Lower leg skin (tissue), 4 donors: Measurements from ENCODE around the gene TMTC1. TPM values are rescaled to one million over a fixed set of nuclear protein-coding genes. Genes with fewer than 3 reads are reported as not detected.
"Not testable (repeated sequence)": the region's sequence is repeated elsewhere in the genome, so short reads cannot be mapped to it uniquely, and the experiment has no call there.

ENCODE experiments used
- DNase-seq, 2 donors: peaks; one replicate each; pipeline ENCODE4 v3.0.0-alpha.2; 2019; ENCODE audit warnings: low spot score in 2 of 2
- H3K4me3 ChIP-seq: fragments of 200-600 bp; sonication (generic); 2 replicates; pipeline ENCODE4 v1.5.1; 2017; ENCODE audit warnings: mild to moderate bottlenecking, low read depth; ENCODE audit not compliant: poor library complexity, severe bottlenecking
- POLR2A ChIP-seq, 2 donors: fragments of 450-650 bp; IDR thresholded peaks; one replicate each; pipeline ENCODE4 v1.6.1; 2016 to 2017; ENCODE audit warnings: antibody characterized with exemption in 2 of 2, mild to moderate bottlenecking in 1 of 2, moderate library complexity in 1 of 2
- WGBS, 2 donors: methylation state at CpG; one replicate each; pipeline ENCODE4 v1.1.5; 2018; 5-methylcytosine and 5-hydroxymethylcytosine counted together
- intact Hi-C: fragments of 100-400 bp; cut with DNase I; formaldehyde crosslinking; loops from one replicate; pipeline ENCODE4 v1.15.0; 2023; ENCODE audit warnings: low total_unique reads
- total RNA-seq, 4 donors: library from RNA; depleted of rRNA; stranded (reverse); fragments of >200 nt; gene quantifications; one replicate each; pipeline ENCODE4 v1.1.0, GENCODE V29; 2016
- TF ChIP-seq, protein P1 (sequence below), 3 donors: fragments of 450-650 bp; IDR thresholded peaks; one replicate each; pipeline ENCODE4 v1.5.1; 2016; ENCODE audit warnings: antibody characterized with exemption in 3 of 3, mild to moderate bottlenecking in 3 of 3, moderate library complexity in 2 of 3

The TMTC1 gene
- total RNA-seq, 4 donors from 2014 or later = 14.1 to 38.2 (median 18.5) TPM

DNA sequence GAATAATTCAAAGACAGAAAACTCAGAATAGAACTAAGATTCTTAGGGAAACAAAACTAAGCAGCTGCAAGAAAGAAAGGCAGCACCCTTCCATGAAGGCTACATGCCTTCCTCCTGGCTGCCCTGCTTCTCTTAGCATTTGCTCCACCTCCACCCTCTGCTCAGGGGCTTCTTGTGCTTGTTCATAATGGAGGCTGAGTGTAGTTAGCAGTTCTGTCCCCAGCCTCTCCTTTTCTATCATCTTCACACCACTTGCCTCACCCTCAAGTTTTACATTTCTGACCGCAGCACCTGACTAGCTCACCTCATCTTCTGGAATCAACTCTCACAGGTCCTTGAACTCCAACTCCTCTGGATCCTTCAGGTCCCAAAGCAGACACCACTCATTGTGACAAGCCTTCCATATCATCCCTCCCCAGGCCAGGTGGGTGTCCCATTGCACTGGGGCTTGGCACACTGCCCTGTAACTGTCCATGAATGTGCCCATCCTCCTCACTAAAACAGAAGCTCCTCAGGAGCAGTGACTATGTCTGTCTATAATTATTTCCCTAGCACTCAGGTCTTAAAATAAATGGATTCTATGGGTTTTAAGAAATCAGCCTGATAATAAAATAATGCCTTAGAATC, 139.1 kb downstream of the TMTC1 start:
- intact Hi-C loops = no loop called here
- 86 to 100% methylated on average over 1 of the region's 1 CpG for WGBS, 2 donors
- H3K4me3 ChIP-seq = no peak overlapping the region
- no peak for DNase-seq
- TF ChIP-seq POLR2A (IDR thresholded peaks at IDR 0.05) = no peak

DNA sequence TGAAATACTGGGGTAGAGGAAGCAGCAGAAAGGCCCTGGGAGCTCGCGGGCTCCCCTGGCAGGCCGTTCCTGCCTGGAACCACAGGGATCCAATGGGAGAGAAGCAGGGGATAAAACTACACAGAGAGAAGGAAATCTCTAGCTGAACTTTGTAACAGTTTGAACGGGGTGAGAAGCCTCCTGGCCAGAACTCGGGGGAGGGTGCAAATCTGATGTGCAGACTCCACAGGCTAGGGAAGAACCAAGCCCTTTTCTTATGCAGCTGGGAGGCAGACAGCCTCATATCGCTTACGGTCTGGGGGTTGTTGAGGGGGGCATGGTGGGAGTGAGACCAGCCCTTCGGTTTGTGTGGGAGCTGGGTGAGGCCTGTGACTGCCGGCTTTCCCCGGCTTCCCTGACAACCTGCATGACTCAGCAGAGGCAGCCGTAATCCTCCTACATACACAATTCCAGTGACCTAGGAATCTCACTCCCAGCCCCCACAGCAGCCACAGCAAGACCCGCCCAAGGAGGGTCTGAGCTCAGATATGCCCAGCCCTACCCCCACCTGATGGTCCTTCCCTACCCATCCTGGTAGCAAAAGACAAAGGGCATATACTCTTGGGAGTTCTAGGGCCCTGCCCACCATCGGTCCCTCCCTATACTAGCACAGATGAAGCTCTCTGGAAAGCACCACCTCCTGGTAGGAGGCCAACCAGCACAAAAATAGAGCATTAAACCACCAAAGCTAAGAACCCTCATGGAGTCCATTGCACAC, 143.0 kb downstream of the TMTC1 start:
- 72 to 73% methylated on average over 10 to 13 of the region's 13 CpGs for WGBS, 2 donors
- intact Hi-C loops = no loop called here
- H3K4me3 ChIP-seq = no peak overlapping the region
- DNase-seq = no peak
- TF ChIP-seq, protein P1, sequence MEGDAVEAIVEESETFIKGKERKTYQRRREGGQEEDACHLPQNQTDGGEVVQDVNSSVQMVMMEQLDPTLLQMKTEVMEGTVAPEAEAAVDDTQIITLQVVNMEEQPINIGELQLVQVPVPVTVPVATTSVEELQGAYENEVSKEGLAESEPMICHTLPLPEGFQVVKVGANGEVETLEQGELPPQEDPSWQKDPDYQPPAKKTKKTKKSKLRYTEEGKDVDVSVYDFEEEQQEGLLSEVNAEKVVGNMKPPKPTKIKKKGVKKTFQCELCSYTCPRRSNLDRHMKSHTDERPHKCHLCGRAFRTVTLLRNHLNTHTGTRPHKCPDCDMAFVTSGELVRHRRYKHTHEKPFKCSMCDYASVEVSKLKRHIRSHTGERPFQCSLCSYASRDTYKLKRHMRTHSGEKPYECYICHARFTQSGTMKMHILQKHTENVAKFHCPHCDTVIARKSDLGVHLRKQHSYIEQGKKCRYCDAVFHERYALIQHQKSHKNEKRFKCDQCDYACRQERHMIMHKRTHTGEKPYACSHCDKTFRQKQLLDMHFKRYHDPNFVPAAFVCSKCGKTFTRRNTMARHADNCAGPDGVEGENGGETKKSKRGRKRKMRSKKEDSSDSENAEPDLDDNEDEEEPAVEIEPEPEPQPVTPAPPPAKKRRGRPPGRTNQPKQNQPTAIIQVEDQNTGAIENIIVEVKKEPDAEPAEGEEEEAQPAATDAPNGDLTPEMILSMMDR (IDR thresholded peaks at IDR 0.05) = no peak
- TF ChIP-seq POLR2A (IDR thresholded peaks at IDR 0.05) = no peak

DNA sequence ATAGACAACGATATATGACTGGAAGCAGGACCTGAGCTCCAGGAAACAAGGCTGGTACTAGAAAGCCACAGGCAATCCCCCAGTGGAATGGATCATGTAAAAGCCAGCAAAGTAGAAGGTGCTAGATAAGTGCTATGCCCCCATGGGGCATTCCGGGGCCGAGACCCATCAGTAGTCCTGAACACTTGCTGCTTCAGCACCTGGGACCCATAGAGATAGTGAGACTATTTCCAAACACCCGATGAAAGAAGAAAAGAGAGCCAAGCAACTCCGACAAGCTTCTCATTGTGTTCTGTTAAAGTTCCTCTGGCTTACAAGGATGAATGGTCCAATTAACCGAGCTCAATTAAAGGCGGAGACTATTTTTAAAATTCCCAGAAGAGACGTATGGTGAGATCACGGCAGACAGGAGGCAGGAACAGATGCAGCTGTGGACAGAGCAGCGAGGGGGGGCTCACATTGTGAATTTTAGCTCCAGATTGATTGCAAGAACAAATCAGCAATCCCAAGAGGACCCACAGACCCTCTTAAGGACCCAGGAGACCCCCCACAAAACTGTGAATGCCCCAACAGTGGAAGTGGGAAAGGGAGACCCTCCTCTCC, 143.7 kb downstream of the TMTC1 start:
- no peak overlapping the region for H3K4me3 ChIP-seq
- DNase-seq = no peak
- WGBS, 2 donors = 87 to 88% methylated on average over 10 of the region's 10 CpGs
- intact Hi-C loops = no loop called here
- TF ChIP-seq, protein P1 (IDR thresholded peaks at IDR 0.05) = no peak
- no peak for TF ChIP-seq POLR2A (IDR thresholded peaks at IDR 0.05)

DNA sequence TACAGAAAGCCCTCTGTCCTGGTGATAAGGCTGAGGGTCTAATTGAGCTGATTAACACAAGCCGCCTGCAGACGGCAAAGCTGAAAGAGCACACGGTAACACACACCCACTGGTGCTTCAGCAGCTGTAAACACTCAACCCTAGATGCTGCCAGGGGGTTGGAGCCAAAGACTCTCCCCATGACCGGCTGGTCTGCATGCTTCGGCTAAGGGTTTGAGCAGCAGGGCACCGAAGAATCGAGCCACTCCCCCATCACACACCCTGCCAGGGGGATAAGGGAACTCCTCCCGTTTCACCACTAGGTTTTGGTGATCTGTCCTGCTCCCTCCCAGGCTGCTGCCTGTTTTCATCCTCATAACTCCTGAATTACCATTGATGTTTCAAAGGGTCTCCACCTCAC, 145.2 kb downstream of the TMTC1 start:
- DNase-seq = no peak
- no peak overlapping the region for H3K4me3 ChIP-seq
- WGBS, 2 donors = 84 to 89% methylated on average over 8 of the region's 8 CpGs
- TF ChIP-seq, protein P1 (IDR thresholded peaks at IDR 0.05) = no peak
- no peak for TF ChIP-seq POLR2A (IDR thresholded peaks at IDR 0.05)
- intact Hi-C loops = no loop called here

DNA sequence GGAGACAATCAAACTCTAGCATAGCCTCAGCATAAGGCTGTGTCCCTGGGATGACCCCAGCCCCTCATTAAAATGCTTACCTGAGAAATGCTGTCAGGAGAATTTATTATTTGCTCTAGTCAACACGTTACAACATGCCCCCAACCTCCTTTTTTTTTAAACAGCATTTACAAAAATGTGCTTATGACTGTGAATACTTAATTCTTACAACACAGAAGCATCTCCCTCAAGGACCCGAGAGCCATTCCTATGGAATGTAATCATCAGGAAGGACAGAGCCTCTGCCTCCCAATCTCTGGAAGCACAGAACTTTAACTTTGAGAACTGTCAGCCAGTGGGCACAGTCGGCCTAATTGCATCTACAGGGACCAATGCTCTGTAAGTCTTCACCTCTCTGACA, 149.7 kb downstream of the TMTC1 start:
- no peak for DNase-seq
- 63 to 79% methylated on average over 3 of the region's 3 CpGs for WGBS, 2 donors
- TF ChIP-seq, protein P1 (IDR thresholded peaks at IDR 0.05) = no peak
- no peak for TF ChIP-seq POLR2A (IDR thresholded peaks at IDR 0.05)
- H3K4me3 ChIP-seq = no peak overlapping the region
- intact Hi-C loops = no loop called here

DNA sequence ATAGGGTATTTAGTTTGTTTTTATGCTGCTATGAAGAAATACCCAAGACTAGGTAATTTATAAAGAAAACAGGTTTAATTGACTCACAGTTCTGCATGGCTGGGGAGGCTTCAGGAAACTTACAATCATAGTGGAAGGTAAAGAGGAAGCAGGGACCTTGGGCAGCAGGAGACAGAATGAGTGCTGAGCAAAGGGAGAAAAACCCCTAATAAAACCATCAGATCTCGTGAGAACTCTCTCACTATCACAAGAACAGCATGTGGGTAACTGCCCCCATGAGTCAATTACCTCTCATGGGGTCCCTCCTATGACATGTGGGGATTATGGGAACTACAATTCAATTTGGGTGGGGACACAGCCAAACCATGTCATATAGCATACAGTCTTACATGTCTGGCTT, 153.6 kb downstream of the TMTC1 start:
- DNase-seq, H3K4me3 ChIP-seq, intact Hi-C loops: not testable (repeated sequence)
- WGBS, 2 donors = 74 to 81% methylated on average over 1 of the region's 1 CpG
